AML-193 (cell line): ENCODE results near the gene NGEF.

Experiments
- DNase-seq, 2 experiments: peaks; one replicate each; lab custom pipeline; 2025; lab: John Stamatoyannopoulos, UW

NGEF gene

DNA sequence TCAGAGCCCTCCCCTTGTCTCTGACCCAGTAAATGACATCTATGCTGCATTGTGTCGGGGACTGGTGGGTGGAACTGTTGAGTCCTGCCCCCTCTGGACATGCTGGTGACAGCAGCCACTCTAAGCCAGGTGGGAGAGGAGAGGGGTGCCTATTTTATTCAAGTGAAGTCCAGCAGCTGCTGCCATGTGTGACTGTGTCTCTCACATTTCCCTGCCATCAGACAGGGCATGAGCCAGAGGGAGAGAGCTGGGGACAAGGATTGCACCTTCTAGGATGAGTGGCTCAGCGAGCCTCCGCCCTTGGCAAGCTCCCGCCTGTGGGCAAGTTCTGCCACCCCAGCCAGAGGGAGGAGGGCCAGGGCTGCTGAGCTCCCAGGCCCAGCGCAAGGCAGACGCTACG, 13.7 kb downstream of the NGEF start:
- DNase-seq = no peak

DNA sequence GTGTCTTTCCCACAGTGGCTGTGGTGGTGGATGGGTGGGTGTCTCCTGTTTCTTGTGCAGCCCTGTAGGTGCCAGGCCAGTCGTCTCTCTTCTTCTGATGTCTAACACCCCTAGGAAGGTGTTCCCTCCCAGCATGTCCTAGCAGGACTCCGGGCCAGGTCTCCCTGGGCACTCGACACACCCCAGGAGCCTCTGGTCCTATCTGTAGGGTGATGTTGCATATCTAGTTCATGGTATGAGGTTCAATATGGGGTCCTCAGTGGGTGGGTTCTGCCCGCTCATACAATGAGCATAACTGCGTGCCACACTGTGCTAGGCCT, 14.4 kb downstream of the NGEF start:
- no peak for DNase-seq

DNA sequence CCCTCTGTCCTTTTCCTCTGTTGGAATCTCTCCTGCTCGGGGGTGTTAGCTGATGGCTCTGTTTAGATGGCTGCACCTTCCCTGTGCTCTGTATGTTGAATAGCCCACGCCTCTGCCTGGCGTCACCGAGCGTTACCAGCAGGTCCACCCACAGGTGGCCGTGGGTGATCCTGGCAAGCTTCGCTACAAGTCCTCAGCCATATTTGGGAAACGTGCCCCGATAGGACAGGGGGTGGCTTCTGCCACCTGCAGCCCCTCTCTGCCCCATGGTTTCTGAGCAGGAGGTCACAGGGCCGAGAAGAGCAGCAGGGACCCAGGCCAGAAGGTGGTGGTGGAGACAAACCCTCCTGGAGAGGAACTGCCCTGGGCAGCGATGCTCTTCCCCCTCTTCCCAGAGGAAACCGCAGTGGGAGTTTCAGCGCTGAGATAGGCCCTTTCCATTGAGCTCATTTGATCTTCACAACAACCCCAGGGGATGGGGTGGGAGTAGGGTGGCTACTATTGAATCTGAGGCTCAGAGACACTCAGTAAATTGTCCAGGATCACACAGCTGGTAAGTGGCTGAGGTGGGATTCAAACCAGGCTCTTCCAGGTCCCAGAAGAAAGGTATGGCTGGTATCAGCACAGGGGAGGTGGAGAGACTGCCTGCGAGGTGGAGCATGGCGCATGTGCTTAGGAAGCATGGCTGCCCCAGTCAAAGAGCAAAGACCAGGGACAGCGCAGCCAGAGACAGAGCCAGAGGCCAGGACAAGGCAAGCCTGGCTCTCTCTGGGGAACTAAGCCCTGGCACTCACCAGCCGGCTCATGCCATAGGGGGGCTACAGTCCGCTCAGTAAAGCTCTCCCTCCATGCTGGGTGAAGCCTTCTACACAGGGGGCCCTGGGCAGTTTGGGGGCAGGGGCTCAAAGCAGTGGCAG, 15.0 kb downstream of the NGEF start:
- no peak for DNase-seq

DNA sequence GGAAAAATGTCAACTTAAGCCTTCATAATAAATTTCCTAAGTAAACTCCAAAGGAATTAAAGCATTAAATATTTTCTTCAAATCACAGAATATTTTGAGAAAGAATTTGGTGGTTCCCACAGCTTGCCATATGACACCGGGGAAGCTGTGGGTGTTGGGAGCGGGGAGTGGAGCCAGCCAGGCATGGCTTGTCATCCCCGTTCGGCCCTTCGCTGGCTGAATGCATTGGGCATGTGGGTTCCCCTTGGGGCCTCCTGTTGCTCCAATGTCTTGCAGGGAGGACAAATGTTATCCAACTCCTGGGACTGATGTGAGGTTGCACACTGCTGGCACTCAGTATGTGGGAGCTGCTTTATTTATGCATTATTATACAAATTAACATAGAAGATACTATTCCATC, 18.6 kb downstream of the NGEF start:
- no peak for DNase-seq

DNA sequence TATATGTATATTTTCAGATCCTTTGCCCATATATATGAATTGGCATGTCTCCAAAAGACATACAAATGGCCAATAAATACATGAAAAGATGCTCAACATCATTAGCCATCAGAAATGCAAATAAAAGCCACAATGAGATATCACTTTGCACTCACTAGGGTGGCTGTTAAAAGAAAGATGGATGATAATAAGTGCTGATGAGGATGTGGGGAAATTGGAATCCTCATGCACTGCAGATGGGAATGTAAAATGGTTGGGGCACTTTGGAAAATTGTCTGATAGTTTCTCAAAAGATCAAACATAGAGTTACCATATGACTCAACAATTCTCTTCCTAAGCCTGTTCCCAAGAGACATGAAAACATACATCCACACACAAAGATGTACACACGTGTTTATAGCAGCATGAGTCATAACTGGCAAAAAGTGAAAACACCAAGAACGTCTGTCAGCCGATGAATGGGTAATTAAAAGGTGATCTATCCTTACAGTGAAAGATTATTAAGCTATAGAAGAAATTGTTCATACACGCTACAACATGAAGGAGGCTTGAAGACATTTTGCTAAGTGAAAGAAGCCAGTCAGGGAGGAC, 19.7 kb downstream of the NGEF start:
- DNase-seq = no peak

DNA sequence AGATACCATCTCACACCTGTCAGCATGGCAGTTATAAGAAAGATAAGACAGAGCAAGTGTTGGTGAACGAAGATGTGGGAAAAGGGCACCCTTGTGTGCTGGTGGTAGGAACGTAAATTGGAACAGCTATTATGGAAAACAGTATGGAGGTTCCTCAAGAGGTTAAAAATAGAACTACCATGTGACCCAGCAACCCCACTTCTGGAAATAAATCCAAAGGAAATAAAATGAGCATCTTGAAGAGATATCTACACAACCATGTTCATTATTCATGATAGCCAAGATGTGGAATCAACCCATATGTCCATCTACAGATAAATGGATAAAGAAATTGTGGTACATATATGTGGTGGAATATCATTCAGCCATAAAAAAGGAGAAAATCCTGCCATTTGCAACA, 26.9 kb downstream of the NGEF start:
- DNase-seq = no peak

DNA sequence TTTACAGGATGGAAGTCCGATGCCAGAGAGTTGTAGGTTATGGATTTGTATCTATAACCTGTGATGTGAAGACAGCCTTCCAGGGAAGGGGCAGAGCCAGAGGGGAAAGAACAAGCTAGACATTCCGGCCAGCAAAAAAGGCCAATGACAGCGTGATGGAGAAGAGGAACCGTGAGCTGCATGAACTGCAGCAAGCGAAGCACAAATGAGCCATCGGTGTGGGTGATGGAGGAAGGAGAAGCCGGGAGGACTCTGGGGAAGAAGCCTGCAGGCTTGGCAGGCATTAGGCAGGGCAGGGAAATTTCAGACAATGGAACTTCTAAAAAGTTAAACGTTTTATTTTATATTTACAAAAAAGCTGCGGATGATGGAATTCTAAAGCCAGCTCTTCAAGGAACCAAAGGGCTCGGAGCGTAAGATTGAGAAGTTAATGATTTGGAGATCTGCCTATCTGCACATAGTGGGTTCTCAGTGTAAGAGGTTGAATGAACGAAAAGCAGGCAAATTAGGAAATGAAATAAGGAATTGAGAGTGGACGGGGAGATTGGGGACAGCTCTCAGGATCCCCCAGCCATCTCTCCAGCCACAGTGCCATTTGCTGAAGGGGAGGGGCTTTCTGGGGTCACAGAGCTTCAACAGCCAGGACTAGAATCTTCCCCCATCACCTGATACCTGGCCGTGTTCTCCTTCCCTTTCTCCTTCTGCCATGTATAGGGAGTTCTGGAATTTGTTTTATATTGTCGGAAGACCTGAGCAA, 28.4 kb downstream of the NGEF start:
- no peak for DNase-seq

DNA sequence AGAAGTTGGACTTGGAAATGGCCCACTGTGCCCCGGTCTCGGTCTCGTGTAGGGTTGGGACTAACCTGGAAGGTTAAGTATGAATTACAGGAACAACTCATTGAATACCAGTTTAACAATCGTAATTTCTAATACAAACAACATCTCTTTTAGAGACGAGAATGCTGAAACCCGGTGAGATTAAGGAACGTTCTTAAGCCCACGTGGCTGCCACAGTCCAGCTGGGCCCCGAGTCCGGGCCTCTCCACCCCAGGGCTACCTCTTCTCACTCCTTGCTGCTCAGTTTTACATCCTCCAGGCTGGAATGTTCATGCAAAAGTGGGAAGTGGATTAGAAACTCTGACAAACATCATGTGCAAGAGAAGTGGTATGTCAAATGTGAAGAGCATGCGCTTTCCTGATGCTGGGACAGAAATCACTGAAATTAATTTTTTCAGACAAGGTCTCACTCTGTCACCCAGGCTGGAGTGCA, 29.4 kb downstream of the NGEF start:
- DNase-seq = no peak

DNA sequence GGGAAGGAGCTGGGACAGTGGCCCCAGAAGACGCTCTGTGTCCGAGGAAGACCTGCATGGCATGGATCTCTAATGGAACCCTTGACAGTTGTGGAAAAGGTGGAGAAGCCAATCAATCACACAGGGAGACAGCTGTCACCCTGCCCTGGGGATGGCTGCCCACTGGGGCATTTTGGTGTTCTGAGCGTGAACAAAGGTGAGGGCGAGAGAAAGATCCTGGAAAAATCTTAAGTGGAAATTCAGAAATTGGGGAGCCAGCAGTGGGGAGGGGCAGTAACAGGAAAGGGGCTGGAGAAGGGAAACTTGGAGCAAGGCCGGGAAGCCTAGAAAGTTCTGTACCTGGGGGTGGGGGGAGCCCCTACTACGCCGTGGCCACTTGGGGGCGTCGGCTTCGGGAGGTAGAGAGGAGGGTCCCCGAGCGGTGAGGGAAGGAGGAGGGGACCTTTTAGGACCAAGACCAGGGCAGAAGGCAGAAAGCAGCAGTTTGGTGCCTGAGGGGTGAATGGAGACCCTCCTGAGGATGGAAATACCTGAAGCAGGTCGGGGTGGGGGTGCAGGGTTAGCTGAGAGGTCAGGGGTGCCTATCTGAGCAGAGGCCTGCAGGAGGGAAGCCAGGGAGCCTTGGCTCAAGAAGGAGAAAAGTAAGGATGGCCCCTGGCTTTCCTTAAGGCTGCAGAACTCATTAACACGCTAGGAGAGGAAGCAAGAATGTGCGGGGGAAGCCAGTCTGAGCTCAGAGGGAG, 30.0 kb downstream of the NGEF start:
- no peak for DNase-seq

DNA sequence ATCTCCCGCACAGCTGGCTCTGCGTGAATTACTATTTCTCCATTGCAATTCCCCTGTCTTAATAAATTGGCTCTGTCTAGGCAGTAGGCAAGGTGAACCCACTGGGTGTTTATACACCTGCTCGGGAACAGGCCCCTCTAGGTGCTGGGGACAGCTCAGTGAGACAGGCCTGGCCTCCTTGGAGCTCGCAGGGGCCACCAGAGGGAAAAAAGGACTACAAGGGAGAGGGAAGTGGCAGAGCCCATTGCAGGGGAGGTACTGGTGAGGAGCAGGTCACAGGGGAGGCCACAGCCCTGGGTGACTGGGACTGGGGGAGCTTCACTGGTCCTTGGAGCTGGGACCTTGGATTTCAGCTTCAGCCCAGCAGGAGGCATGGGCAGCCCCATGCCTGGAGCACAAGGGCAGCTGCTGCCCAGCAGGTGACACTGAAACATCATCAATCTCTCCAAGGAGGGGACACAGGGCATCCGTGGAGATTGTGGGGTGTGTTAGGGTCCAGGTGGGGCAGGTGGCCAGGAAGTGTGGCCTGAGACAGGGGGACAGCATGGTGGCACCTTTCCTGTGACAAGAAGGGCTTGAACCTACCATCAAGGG, 31.2 kb downstream of the NGEF start:
- DNase-seq = no peak

DNA sequence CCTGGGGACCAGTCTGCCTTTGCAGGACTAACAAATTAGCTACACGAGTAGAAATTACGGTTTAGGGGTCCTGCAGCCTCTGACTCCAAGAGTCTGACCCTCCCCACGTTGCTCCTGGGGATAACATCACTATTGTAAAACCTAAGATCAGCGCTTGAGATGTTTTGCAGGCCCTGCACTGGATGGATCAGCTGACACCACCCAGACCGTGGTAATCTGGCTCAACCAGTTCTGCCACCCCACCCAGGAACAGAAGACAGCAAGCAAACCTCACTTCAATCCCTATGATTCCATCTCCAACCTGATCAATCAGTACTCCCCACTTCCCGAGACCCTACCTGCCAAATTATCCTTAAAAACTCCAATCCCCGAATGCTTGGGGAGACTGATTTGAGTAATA, 31.7 kb downstream of the NGEF start:
- DNase-seq = no peak

DNA sequence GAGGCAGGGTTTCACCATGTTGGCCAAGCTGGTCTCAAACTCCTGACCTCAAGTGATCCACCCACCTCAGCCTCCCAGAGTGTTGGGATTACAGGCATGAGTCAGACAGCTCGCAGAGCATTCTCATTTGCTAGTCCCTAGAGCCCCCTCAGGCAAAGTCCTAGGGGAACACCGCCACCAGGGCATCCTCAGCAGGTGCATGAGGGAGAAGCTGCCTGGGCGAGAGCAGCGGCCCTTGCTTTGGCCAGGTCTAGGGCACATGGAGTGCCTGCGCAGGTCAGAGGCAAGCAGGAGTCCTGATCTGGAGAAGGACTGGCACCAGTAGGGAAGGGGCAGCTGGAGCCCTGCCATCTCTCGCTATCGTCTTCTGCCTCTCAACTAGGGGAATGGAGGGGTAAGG, 32.4 kb downstream of the NGEF start:
- DNase-seq = no peak

DNA sequence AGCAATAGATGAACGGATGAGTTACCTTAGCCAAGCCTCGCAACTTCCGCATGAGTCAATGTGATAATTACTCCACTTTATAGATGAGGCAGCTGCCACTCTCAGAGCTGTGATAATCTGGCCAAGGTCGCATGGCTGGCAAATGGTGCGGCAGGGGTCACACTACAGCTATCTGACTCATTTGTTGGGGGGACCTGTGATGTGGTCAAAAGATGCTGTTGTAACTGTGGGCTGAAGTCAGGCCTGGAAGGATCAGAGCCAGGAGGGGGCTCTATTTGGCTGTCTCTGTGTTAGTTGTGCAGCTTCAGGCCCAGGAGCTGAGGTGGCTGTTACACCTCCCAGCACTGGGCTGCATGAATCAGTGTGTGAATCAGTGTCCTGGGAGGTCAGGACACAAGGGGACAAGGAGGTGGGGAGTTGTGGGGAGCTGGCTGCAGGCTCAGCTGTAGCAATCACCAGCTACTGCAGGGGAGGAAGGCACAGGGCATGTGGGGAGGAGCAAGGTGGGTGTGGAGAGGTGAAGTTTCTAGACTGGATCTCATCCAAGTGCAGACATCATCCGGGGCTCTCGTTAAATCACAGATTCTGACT, 33.1 kb downstream of the NGEF start:
- DNase-seq = no peak

DNA sequence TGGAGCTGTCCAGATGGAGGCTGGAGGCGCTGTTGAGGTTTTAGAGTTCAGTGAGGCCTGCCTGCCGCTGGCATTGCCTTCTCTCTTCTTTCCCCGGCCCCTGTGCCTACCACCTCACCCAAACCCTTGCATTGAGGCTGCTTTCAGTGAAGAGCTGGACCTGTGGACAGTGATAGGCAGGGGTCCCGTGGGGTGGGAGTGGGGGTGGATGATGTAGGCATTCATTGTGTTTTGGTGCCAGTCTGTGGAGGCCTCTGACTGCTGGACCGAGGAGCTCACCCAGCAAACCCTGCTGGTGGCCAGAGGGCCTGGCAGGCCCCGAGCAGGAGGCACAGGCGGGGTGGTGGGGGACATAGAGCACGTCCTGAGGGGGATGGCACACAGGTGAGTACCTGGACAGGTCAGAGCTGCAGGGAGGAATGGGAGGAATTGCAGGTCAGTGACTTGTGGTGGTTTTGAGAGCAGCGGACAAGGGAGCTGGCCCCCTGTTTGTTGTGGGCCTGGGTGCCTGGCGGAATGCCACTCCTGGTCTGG, 35.6 kb downstream of the NGEF start:
- no peak for DNase-seq

DNA sequence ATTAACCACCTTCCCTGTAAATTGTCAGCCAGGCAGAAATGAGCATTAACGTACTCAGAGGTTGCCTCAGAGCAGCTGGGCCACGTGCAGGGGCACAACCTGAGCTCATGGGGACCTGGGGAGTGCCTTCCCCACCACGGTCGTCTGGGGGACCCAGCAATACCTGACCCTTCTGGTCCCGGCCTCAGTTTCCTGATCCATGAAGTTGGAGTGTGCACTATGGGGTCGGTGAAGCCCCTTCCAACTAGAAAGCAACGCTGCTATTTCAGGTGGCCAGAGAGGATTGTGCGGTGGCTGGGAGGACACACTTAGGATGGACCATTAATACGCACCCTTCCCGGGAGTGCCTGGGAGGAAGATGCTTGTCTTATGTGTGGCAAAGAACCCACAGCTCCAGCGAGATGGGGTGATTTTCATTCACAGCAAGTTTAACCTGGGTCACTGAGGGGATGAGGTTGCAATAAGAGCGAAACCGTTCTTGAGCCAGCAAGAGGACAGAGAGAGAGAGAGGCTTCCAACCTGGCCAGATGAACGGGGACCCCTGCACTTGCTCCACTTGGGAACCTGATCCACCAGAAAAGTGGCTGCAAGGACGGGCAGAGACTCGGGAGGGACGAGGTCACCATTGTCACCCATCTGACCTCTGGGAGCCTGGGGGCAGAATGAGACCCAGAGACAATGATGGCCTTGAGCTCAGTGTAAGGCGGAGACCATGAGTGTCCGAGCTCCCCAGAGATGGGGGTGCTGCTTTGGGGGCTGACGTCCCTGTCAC, 36.2 kb downstream of the NGEF start:
- no peak for DNase-seq

DNA sequence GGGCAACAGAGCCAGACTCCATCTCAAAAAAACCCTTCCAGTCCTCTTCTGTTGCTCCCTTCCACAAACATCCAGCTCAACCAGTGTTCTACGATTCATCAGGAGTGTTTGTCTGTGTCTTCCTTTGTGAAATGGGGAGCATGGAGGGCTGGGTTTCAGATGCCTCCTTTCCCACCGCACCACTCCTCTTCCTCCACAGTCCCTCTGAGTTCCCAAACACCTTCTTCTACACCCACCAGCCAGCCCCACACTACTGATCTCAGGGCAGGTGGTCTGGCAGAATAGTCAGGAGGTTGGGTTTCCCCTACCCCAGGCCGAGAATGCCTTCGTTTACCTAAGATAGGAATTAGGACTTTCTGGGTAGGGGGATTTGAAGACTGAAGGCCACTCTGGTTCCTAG, 36.9 kb downstream of the NGEF start:
- no peak for DNase-seq

DNA sequence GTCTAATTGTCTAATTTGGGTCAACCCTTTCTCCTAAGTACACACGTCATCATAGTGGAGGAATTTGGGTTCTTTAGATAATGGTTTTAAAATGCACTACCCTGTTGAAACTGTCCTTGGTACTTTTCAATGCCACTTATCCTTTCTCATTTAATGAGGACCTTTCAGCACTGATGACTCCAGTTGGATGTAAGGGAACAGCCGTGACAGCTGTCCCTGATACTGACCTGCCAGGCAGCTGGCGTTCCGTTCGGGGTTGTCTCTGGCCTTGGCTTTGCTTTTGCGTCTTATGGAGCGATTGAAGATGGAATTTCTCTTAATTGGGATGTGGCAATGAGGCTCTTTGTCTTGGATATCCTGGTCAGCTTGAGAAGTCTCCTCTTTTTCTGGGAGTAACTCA, 38.7 kb downstream of the NGEF start:
- DNase-seq = no peak

DNA sequence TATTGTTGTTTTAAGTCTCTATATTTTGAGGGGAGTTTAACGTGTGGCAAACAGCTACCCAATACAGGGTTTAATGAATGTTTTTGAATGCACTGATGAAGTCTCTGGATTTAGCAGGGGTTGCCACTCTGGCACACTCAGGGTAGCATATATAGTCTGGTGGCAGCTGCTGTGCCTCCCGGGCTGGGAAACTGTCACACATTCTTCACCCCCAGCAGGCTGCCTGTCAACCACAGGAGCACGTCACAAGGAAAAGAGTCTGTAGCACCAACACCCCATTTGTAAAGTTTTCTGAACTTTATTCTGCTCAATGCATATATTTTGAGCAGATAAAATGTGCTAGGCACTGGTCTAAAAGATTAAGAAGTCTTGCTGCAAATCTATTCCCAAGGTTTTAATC, 39.3 kb downstream of the NGEF start:
- DNase-seq = no peak

DNA sequence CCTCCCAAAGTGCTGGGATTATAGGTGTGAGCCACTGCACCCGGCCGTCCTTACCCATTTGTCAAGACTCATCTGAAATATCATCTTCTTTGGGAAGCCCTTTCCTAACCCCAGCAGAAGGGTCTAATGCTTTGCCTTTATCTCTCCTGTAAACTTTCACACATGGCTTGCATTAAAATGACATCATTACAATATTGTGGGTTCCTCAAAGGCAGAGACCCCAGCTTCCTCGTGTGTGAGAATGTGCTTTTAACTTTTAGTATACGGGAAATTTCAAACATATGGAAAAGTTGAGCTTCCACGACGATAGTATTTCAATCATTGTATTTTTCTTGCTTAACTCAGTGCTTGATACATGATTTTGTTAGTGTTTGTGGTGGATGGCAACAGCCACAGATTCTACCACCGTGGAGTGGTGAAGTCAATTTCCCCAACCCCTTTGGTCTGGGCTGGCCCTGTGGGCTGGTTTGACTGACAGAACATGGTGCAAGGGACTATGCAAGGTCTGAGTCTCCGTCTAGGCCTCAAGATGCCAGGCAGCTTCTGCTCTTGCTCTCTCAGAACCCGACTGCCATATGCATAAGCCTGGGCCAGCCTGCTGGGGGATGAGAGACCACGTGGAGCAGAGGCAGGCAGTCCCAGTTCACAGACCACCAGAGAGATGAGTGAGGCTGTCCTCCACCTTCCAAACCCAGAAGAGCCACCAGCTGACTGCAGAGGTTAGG, 39.9 kb downstream of the NGEF start:
- no peak for DNase-seq

DNA sequence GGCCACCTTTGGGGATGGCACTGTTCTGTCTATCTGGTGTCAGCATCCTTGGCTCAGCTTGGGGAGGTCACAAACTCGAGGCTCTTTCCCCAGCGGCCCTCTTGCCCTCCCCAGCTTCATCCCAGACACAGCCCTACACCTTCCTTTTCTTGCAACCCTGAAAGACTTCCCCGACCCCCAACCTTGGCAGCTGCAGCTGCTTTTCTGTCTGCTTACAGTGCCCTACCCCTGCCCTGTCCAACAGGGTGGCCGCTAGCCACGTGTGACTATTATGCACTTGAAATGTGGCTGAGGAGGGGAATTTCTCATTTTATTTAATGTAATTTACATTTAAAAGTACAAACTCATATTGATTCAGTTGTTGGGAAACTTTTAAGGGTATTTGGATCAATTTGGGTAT, 41.3 kb downstream of the NGEF start:
- no peak for DNase-seq
